SH-SY5Y (cell line): ENCODE data around the gene FOXO1.

Source experiments
- GATA2 ChIP-seq: IDR thresholded peaks from 2 replicates; pipeline ENCODE4 v1.6.1; 2011; ENCODE audit warnings: mild to moderate bottlenecking, low read depth, low read length
- GATA3 ChIP-seq: IDR thresholded peaks from 2 replicates; pipeline ENCODE4 v1.6.1; 2011; ENCODE audit warnings: low read depth, mild to moderate bottlenecking, low read length, moderate library complexity

DNA sequence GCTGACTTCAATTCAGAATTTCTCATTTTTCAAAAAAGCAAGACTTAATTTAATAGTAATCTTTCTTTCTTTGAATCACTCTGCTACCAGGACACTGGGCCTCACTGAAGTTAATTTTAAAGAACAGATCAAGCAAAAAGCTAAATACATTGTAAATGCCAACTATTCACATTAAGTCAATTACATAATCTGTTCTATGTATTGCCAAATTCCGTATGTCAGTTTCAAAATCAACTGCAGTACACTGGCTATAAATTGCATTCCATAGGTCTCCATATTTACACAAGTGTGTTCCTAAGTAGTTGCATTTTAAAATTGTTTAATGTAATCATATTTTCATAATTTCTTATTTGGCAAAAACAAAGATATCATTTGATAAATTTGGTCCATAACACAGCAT, 10.1 kb downstream of the FOXO1 start:
- TF ChIP-seq GATA3, result no peak
- no peak for TF ChIP-seq GATA2
